HG02798 (cell line): ENCODE results near the gene NUDT6.
"Not testable (repeated sequence)": the region's sequence is repeated elsewhere in the genome, so short reads cannot be mapped to it uniquely, and the experiment has no call there.

Experiments
- ATAC-seq: cut with Tn5 transposase; IDR thresholded peaks from one replicate; pipeline ENCODE4 v1.9.1; 2021; ENCODE audit warnings: mild to moderate bottlenecking; ENCODE audit not compliant: unreplicated experiment, poor library complexity

NUDT6 gene, protein sequence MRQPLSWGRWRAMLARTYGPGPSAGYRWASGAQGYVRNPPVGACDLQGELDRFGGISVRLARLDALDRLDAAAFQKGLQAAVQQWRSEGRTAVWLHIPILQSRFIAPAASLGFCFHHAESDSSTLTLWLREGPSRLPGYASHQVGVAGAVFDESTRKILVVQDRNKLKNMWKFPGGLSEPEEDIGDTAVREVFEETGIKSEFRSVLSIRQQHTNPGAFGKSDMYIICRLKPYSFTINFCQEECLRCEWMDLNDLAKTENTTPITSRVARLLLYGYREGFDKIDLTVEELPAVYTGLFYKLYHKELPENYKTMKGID

DNA sequence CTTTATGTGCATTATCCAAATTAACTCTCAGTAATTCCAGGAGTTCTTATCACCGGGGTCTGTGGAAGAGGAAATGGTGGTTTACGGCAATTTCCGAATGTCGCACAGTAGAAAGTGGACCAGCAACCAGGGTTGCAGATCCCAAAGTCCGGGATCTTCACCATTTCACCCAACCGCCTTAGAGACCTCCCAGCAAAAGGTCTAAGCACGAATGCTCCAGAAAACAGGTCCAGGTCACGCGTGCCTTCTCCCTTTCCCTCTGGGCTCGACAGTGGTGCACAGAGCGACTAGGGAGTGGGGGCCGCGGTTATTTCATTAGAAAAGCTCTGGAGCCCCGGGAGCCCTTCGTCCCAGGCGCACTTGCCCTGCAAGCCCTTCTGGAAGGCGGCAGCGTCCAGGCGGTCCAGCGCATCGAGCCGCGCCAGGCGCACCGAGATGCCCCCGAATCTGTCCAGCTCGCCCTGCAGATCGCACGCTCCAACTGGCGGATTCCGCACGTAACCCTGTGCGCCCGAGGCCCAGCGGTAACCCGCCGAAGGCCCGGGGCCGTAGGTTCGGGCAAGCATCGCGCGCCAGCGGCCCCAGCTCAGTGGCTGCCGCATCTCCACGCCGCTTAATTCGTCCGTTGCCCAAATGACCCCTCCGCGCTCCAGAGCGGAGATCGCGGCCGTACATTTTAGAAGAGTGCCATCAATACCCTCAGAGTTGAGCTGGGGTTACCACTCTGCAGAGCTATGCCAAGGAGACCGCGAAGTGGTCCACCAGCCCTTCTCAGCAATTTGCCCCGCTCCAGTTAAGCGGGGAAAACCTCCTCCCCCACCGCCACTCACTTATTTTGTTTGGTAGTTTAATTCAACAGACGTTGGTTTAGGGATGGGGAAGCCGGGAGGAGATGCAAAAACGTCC is at the start of gene NUDT6:
NUDT6 (minus strand) TSS at position 627 of the 906 bp plus-strand sequence; CDS start at position 602, 25 bp downstream.
- peak; percentile 79 for ATAC-seq

DNA sequence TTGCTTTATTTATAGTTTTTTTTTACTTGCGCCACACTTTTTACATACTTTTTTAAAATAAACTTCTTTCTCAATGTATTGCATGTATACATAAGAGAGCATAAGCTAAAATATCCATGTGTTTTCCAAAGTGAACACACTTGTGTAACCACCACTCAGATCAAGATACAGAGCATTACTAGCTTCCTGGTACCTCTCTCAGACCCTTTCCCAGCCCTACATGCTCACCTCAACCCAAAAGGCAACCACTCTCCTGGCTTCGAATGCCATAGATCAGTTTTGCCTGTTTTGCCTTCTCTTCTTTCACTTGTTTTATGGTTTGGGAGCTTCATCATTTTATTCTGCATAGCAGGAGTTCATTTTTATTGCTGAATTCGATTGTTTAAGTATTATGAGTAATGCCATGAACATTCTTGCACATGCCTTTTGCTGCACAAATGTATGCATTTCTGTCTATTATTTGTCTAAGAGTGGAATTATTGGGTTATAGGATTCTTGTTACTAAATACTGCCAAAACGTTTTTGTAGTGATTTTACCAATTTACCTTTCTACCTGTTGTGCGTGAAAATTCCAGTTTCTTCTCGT is 45.9 kb upstream of the NUDT6 start:
- ATAC-seq, result no peak

DNA sequence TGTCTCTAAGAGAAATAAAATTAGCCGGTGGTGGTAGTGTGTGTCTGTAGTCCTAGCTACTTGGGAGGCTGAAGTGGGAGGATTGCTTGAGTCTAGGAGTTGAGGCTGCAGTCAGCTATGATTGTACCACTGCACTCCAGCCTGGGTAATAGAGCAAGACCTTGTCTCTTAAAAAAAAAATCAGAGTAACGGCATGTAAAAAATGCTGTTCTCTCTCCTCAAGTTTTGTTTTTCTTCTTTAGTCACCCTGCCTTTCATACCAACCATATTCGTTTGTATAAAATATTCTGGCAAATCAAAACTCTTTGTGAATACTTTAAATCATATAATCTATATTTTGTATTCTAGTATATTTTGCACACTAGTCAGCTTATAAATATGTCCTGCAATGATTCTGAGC is 44.8 kb upstream of the NUDT6 start:
- no peak for ATAC-seq

DNA sequence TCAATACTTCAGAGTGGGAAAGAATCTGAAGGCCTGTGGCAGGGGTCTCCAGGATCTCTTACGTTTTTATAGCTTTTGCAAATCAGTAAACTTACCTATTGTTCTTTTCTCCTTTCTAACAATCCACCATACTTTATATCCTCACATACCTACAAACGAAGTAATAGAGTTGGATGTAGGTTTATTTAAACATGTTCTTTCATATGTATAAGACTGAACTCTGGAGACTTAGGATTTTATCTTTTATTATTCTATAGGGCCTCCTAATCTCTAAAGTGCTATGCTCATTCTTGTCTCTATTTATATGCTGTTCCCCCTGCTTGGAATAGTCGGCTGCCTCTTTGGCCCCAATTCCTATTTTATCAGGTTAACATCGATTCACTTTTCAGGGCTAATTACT is 43.8 kb upstream of the NUDT6 start:
- no peak for ATAC-seq

DNA sequence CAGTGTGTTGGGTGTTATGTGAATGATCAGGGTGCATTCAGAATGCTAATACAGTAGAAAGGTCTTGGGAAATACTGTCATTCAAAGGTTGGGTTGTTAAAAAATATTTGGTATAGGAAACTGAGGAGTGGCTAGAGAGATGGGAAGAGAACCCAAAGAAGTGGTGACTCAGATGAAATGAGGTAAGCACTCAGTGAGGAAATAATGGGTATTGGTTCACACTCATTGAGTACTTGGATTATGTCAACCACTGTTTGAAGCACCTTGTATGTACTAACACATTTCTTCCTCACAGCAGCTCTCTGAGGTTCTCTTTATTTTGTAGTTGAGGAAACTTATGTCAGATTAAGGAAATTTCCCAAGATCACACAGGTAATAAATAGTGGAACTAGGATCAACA is 40.8 kb upstream of the NUDT6 start:
- ATAC-seq, result no peak

DNA sequence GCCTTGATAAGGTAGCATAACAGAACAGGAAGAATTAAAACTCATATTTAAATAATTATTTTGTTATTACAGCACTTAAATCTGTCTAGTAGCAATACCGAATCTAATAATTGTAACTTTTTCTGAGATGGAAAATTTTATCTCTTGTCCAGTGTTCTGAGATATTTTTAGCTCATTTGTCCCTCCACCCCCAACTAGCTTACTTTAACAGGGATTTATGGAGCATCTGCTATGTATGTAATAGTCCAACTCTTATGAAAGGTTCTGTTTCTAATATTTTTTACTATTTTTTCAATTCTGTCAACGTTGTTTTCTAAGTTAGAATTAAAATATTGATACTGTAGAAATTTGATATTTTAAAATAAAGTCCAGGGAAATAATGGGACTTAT is 38.2 kb upstream of the NUDT6 start:
- ATAC-seq, result no peak

DNA sequence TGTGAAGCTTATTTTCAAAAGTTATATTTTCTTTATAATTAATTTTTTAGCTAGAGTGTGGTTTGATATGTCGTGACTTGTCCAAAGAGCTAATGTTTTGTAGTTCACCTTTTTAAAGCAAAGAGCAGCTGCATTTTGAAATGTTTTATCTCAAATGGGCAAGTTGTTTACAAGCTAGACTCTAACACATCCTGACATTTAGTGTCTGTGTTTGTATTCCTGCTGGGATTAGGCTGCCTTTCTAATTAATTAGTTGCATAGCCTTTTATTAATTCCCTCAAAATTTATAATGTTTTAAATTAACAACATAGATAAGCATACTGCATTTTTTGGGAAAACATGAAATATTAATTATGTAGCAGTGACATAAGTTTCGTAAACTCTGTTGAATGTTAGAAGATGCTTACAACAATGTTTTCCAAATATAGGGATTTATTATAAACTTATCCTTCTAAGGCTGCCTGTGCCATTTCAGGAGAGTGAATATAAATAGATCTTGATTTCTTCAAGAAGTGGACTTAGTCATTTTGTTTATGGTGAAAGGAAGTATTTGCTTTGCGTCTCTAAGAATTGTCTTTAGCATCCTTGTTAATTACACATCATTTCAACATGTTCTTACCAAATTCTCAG is 37.7 kb upstream of the NUDT6 start:
- no peak for ATAC-seq

DNA sequence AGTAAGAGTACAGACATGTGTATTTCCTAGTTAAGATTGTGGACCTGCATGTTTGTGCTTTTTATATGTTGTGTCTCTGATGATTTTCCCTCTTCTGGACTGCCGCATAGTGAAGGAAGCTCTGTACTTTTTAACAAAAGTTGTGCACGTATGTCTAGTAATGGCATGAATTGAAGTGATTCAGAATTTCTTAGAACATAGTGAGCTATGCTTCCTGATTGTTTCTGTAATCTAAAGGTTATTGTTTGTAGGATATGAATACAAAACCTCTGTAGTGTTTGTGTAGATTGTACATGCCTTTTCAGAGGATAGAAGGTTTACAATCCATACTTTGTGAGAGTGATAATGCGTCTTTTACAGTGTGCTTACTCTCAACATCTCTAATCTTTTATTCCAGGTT is 37.0 kb upstream of the NUDT6 start:
- no peak for ATAC-seq

DNA sequence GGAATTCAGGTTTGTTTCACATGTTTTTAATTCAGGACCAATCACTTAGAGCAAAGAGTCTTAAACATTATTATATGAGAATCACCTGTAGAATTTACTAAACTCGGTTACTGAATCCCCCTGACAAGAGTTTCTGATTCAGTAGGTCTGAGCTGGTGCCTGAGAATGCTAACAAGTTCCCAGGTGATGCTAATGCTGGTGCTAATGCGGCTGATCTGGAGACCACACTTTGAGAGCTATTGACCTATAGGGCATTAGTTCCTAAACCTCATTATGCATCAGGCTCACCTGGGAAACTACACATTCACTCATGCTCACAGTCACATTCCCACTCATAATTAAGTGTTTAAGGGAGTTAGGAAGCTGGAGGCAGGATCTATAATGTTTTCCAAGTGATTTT is 36.1 kb upstream of the NUDT6 start:
- ATAC-seq, result no peak

DNA sequence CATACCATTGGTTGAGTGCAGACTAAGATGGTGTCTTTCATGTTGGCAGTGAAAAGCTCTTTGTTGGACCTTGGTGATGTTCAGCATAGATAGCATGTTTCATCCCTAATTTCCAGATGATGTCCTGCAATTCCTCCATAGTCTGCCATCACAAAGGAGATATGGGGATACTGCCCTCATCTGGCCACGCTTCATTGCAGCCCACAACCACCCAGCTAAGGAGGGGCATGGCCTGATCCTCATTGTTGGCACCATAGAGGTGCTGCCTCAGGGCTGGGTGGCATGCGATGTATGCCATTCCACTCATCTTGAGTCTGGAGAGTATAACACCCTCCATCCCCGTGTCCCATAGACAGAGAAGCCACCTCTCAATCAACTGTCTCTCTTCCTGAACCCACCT is 31.5 kb upstream of the NUDT6 start:
- no peak for ATAC-seq

DNA sequence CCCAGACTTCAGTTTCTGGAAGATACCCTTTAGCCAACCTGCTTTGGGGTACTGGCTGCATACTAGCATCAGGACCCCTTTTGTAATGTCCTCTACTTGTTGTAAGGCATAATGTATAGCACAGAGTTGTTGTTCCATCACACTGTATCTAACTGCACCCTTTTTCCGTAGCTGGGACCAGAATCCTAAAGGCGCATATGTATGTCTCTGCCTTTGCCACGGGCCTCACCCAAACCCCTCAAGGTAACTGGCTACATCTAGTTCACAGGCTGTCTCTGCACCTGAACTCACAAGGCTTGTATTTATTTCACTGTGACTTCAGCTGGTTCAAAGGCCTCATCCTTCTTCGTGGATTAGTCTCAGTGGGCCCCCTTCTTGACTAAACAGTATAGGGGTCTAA is 29.6 kb upstream of the NUDT6 start:
- ATAC-seq, result no peak

DNA sequence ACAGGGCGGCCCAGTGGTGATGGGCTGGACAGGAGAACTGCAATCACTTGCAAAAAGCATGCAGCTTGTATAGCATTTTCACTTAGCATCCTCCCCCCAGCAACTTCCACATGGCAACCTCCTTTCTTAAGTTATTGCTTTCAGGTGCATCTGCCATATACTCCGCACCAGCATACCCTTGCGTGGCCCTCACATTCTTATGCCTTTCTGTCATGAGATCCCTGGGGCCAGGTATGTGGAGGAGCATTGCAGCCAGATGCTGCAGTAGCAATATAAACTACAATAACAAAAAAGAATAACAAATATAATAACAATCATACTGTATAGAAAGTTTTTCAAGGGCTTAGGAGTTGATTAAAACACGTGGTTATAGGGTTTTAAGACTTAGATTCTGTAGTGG is 26.3 kb upstream of the NUDT6 start:
- ATAC-seq, result no peak

DNA sequence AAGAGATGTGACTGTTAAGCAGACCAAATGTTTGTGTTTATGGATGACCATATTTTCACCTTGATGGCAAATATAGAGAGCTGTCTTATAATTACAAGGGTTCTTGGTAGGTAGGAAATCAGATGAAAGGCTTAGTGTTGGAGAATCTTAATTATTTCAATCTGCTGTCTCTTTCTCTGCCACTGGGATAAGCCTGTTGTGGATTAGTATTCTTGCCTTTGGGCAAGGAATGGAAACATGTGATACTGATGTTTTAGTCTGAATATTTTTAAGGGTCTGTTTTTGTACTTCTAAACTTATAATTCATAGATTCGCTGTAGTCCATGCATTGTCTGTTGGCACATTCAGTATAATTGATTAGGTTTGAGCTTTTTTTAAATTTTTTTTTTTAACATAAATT is 23.7 kb upstream of the NUDT6 start:
- ATAC-seq, result no peak

DNA sequence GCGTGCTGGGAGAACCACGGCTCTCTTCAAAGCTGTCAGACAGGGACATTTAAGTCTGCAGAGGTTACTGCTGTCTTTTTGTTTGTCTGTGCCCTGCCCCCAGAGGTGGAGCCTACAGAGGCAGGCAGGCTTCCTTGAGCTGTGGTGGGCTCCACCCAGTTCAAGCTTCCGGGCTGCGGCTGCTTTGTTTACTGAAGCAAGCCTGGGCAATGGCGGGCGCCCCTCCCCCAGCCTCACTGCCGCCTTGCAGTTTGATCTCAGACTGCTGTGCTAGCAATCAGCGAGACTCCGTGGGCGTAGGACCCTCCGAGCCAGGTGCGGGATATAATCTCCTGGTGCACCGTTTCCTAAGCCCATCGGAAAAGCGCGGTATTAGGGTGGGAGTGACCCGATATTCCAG is 22.7 kb upstream of the NUDT6 start:
- ATAC-seq, result not testable (repeated sequence)

DNA sequence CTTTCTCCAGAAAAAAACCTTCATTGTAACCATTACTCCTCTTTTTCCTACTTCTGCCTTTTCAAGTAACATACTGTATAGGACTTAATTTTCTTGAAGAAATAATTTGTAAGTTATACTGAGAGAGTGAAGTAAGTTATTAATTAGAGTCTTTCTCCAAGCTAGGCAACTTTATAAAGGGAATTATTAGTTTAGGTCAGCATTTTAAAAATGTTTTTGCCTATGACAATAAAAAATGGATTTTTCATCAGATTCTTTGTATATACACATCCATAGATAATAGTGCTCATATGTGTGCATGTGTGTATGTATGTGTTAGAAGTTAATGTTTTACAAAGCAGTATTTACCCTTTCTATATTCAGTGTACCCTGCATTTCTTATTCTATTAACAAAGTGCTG is 10.4 kb upstream of the NUDT6 start:
- no peak for ATAC-seq

DNA sequence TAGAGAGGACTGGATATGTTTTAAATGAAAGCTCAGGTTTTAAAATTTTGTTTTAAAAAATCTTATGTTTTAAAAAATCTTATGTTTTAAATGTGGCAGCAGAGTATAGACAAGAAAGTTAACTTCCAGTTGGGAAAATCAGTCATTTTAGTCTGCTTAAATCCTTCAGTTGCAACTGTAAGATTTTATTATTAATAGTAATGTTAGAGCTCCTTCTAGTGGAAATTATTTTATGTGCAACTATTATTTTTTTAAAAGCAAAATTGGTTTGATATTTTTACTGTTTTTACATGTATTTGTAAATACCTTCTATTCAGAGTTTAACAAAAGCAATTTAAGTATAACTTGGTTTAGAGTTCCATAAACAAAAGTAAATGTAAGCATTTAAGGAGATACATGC is 8.5 kb upstream of the NUDT6 start:
- no peak for ATAC-seq

DNA sequence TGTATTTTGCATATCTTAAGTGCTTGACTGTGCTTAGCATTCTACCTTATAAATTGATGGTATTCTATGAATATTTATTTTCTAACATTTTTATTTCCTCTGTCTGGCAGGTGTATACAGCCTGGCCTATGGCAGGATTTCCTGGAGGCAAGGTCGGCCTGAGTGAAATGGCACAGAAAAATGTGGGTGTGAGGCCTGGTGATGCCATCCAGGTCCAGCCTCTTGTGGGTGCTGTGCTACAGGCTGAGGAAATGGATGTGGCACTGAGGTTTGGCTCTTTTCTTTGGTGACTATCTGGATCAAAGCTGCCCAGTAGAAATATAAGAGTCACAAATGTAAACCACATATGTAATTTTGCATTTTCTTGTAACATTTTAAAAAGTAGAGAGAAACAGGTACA is 6.5 kb upstream of the NUDT6 start:
- ATAC-seq, result no peak

DNA sequence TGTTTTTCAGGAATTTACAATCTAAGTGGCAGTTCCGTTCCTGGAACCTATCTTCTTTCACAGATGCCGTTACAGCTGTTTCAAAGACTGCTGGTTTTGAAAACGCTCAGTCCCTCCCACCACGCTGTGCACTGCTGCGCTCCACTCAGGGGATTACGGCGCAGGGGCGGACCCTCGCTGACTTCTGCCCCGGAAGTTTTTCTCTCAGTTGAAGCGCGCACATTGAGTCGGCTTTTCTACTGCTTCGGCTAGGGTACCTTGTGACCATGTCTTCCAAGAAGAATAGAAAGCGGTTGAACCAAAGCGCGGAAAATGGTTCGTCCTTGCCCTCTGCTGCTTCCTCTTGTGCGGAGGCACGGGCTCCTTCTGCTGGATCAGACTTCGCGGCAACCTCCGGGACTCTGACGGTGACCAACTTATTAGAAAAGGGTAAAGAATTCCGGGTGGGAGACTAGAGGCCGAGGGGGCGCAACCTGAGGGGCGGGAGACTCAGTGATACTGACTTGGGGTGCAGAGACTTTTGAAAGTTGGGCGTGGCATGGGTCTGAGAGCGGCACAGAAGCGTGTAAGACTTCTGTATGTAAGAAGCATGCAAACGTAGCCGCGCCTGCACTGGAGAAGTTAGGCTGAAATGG is 597 bp upstream of the NUDT6 start:
- ATAC-seq, result peak; percentile 98

DNA sequence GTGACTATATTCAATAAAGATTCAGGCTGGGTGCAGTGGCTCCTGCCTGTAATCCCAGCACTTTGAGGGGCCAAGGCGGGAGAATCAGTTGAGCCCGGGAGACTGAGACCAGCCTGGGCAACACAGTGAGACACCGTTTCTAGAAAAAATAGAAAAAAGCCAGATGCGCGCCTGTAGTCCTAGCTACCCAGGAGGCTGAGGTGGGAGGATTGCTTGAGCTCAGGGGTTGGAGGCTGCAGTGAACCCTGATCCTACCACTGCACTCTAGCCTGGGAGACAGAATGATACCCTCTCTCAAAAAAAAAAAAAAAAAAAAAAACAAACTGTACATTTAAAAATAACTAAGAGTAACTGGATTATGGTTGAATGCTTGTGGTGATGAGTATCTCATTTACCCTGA is 1.1 kb downstream of the NUDT6 start:
- ATAC-seq, result no peak

DNA sequence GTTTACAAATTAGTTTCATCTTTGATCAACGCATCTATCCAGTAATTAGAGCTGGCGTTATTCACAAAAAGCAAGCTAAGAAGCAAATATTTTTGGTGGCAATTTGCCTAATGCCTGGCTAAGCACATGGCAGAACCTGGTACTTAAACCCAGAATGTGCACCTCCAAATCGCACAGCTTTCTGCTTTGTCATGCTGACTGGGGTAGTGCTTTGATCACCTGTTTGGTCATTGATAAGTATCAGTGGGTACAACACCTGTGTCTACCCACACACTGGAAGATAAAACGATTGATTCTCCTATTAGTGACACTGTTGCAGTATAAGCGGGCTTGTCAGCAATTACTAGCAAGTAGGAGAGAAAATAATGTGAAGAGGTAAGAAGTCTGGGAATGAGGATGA is 1.9 kb downstream of the NUDT6 start:
- no peak for ATAC-seq
